HFFc6 (cell line): ENCODE measurements around the gene USP1. TPM values are rescaled to one million over a fixed set of nuclear protein-coding genes. Genes with fewer than 3 reads are reported as not detected.

Source experiments
- DNase-seq: peaks from one replicate; pipeline ENCODE4 v3.0.0-alpha.2; 2018
- H3K27ac Mint-ChIP-seq: 2 replicates; pipeline ENCODE4 v1.8.0; 2020; ENCODE audit warnings: mild to moderate bottlenecking, mixed read lengths
- H3K27me3 Mint-ChIP-seq: 2 replicates; pipeline ENCODE4 v1.8.0; 2021; ENCODE audit warnings: mild to moderate bottlenecking, moderate library complexity, mixed read lengths; ENCODE audit not compliant: insufficient read depth
- H3K36me3 Mint-ChIP-seq: 2 replicates; pipeline ENCODE4 v1.8.0; 2021; ENCODE audit warnings: low read depth, mixed read lengths
- H3K4me1 Mint-ChIP-seq: 2 replicates; pipeline ENCODE4 v1.8.0; 2020; ENCODE audit warnings: low read depth, mixed read lengths
- H3K4me3 Mint-ChIP-seq: 2 replicates; pipeline ENCODE4 v1.8.0; 2020; ENCODE audit warnings: mild to moderate bottlenecking, moderate library complexity, mixed read lengths
- H3K9me3 Mint-ChIP-seq: 2 replicates; pipeline ENCODE4 v1.8.0; 2020; ENCODE audit warnings: mild to moderate bottlenecking, mixed read lengths
- total RNA-seq, 6 experiments: library from RNA; stranded (reverse); fragmentation: NEBNext Ultra II Directional; extraction: Animal tissue kit (Norgen Biotek cat#: 25700); gene quantifications; 2 replicates in 1 of 6; 3 replicates in 5 of 6; pipeline ENCODE4 v1.2.3, GENCODE V29; 2021
- TF ChIP-seq, protein P1 (sequence below): fragments of 200-600 bp; sonication (generic); IDR thresholded peaks from 2 replicates; pipeline ENCODE4 v1.5.0; 2021; ENCODE audit warnings: antibody characterized with exemption, mild to moderate bottlenecking

The USP1 gene
- total RNA-seq, 6 experiments from 2014 or later, result 15.0 to 30.9 (median 28.3) TPM

DNA sequence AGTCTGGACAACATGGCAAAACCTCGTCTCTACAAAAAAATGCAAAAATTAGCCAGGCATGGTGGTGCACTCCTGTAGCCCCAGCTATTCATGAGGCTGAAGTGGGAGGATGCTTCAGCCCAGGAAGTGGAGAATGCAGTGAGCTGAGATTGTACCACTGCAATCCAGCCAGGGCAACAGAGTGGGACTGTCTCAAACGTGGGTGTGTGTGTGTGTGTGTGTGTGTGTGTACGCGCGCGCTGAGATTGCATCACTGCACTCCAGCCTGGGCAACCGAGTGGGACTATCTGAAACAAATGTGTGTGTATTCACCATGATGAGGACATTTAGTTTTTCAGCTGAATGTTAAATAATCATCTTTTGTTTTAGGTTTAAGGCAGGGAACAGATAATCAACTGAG, 21.1 kb downstream of the USP1 start:
- H3K36me3 Mint-ChIP-seq, result peaks cover 19% of the 10 kb centered on the region
- no peak overlapping the region for H3K4me3 Mint-ChIP-seq
- DNase-seq, result no peak
- H3K9me3 Mint-ChIP-seq, result no peaks in the 10 kb centered on the region
- TF ChIP-seq, protein P1, sequence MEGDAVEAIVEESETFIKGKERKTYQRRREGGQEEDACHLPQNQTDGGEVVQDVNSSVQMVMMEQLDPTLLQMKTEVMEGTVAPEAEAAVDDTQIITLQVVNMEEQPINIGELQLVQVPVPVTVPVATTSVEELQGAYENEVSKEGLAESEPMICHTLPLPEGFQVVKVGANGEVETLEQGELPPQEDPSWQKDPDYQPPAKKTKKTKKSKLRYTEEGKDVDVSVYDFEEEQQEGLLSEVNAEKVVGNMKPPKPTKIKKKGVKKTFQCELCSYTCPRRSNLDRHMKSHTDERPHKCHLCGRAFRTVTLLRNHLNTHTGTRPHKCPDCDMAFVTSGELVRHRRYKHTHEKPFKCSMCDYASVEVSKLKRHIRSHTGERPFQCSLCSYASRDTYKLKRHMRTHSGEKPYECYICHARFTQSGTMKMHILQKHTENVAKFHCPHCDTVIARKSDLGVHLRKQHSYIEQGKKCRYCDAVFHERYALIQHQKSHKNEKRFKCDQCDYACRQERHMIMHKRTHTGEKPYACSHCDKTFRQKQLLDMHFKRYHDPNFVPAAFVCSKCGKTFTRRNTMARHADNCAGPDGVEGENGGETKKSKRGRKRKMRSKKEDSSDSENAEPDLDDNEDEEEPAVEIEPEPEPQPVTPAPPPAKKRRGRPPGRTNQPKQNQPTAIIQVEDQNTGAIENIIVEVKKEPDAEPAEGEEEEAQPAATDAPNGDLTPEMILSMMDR, result no peak
- no peak overlapping the region for H3K27ac Mint-ChIP-seq
- H3K27me3 Mint-ChIP-seq, result peaks cover 2% of the 10 kb centered on the region
- peaks cover 8% of the 10 kb centered on the region for H3K4me1 Mint-ChIP-seq

GRCh38 chr1:62462370-62462769, 25.5 kb downstream of the USP1 start:
- Mint-ChIP-seq H3K27ac (no peak overlapping the region), H3K27me3 (peaks cover 6% of the 10 kb centered on the region), H3K9me3 (no peaks in the 10 kb centered on the region), H3K4me3 (no peak overlapping the region), H3K36me3 (peaks cover 28% of the 10 kb centered on the region), H3K4me1 (peaks cover 6% of the 10 kb centered on the region)
- TF ChIP-seq, protein P1, result no peak
- DNase-seq, result no peak

- Mint-ChIP-seq H3K36me3 (peaks cover 66% of the 10 kb centered on the region), H3K9me3 (no peaks in the 10 kb centered on the region), H3K4me1 (peaks cover 11% of the 10 kb centered on the region), H3K4me3 (no peak overlapping the region), H3K27me3 (peaks cover 4% of the 10 kb centered on the region; the same call in 1 of the 2 replicates), H3K27ac (peak overlapping the region; percentile 8; the same call in 1 of the 2 replicates)
- peak; percentile 49 for DNase-seq
- TF ChIP-seq, protein P1, result no peak
Measured at GRCh38 chr1:62467092-62467491, 30.2 kb downstream of the USP1 start.

GRCh38 chr1:62476525-62477219, 39.8 kb downstream of the USP1 start:
- Mint-ChIP-seq H3K4me3 (no peak overlapping the region), H3K27me3 (peaks cover 2% of the 10 kb centered on the region; the same call in 1 of the 2 replicates), H3K27ac (no peak overlapping the region), H3K9me3 (no peaks in the 10 kb centered on the region), H3K4me1 (no peaks in the 10 kb centered on the region), H3K36me3 (peaks cover 14% of the 10 kb centered on the region)
- no peak for DNase-seq
- TF ChIP-seq, protein P1, result no peak

- Mint-ChIP-seq H3K27ac (no peak overlapping the region), H3K27me3 (peaks cover 4% of the 10 kb centered on the region; the same call in 1 of the 2 replicates), H3K9me3 (no peaks in the 10 kb centered on the region), H3K36me3 (peaks cover 10% of the 10 kb centered on the region; the same call in 1 of the 2 replicates), H3K4me1 (no peaks in the 10 kb centered on the region), H3K4me3 (no peak overlapping the region)
- no peak for DNase-seq
- TF ChIP-seq, protein P1, result no peak
Measured at GRCh38 chr1:62481681-62482080, 44.8 kb downstream of the USP1 start.
